Panc1 (cell line): Measurements from ENCODE around the gene GNA12. TPM values are rescaled to one million over a fixed set of nuclear protein-coding genes. Genes with fewer than 3 reads are reported as not detected.

Source experiments
- ATAC-seq: fragments of 200-7000 bp; cut with Tn5 transposase; 2 replicates; pipeline ENCODE4 v1.9.1; 2020; ENCODE audit warnings: mild to moderate bottlenecking, moderate library complexity
- BruUV-seq: library from RNA; stranded (reverse); fragments of 400-500 nt; replicated peaks from 2 replicates; lab custom pipeline; 2021; lab: Mats Ljungman, UMichigan
- CTCF ChIA-PET: fragments of 300-600 bp; sonication (Branson Sonifier 250); formaldehyde crosslinking; loops from one replicate; lab custom pipeline; 2022; ENCODE audit warnings: antibody characterized with exemption; lab: Charles Lee
- POLR2A ChIA-PET: fragments of 300-600 bp; sonication (Branson Sonifier 250); formaldehyde crosslinking; loops from one replicate; lab custom pipeline; 2022; ENCODE audit warnings: antibody characterized with exemption; lab: Charles Lee
- DNase-seq: peaks from one replicate; pipeline ENCODE4 v3.0.0-alpha.2; 2010; ENCODE audit warnings: low read depth, low spot score
- H3K27ac ChIP-seq: 2 replicates; pipeline ENCODE4 v1.5.1; 2011; ENCODE audit warnings: mild to moderate bottlenecking, low read length, inconsistent platforms
- H3K27me3 ChIP-seq: fragments of 200-500 bp; sonication (Bioruptor generic); 2 replicates; pipeline ENCODE4 v1.6.0; 2014; ENCODE audit warnings: low read length, inconsistent platforms; ENCODE audit not compliant: control insufficient read depth, insufficient read depth
- H3K36me3 ChIP-seq: fragments of 200-500 bp; sonication (Bioruptor generic); 2 replicates; pipeline ENCODE4 v1.5.1; 2014; ENCODE audit warnings: inconsistent platforms, mild to moderate bottlenecking, low read length, moderate library complexity; ENCODE audit not compliant: control insufficient read depth, insufficient read depth
- H3K4me1 ChIP-seq: 2 replicates; pipeline ENCODE4 v1.5.1; 2011; ENCODE audit warnings: inconsistent platforms, mild to moderate bottlenecking, low read length, moderate library complexity; ENCODE audit not compliant: control insufficient read depth, insufficient read depth
- H3K4me3 ChIP-seq, 2 experiments: 2 replicates each; pipeline ENCODE4 v1.5.1; 2011 to 2012; ENCODE audit warnings: low read depth in 2 of 2, low read length in 2 of 2, mild to moderate bottlenecking in 2 of 2, inconsistent platforms in 1 of 2, moderate library complexity in 1 of 2
- H3K9me3 ChIP-seq: fragments of 200-500 bp; sonication (Bioruptor generic); 2 replicates; pipeline ENCODE4 v1.5.1; 2014; ENCODE audit warnings: low read depth, mild to moderate bottlenecking, inconsistent platforms, low read length, moderate library complexity; ENCODE audit not compliant: control insufficient read depth, insufficient read depth
- CTCF ChIP-seq: fragments of 450-650 bp; IDR thresholded peaks from 2 replicates; pipeline ENCODE4 v1.5.1; 2017; ENCODE audit warnings: mild to moderate bottlenecking
- POLR2AphosphoS5 ChIP-seq: IDR thresholded peaks from 2 replicates; pipeline ENCODE4 v1.6.1; 2012; ENCODE audit warnings: mild to moderate bottlenecking, low read depth, low read length, moderate library complexity
- REST ChIP-seq, 2 experiments: IDR thresholded peaks; 2 replicates each; pipeline ENCODE4 v1.6.1; 2011 to 2012; ENCODE audit warnings: low read depth in 2 of 2, control low read depth in 1 of 2, low read length in 1 of 2, mild to moderate bottlenecking in 1 of 2, moderate library complexity in 1 of 2; ENCODE audit not compliant: insufficient read depth in 1 of 2
- SIN3A ChIP-seq: IDR thresholded peaks from 2 replicates; pipeline ENCODE4 v1.6.1; 2012; ENCODE audit warnings: low read depth, mild to moderate bottlenecking, low read length, moderate library complexity, borderline replicate concordance; ENCODE audit not compliant: insufficient read depth
- TCF7L2 ChIP-seq: IDR thresholded peaks from 2 replicates; pipeline ENCODE4 v1.6.1; 2011; ENCODE audit warnings: mild to moderate bottlenecking, low read depth, low read length, inconsistent platforms
- in situ Hi-C: cut with HindIII; loops from 2 replicates; pipeline ENCODE4 v1.10.0; 2016; ENCODE audit warnings: low sequenced_read_pairs, low pct_unique_long_range_greater_than_20kb
- intact Hi-C: fragments of 100-400 bp; cut with micrococcal nuclease; formaldehyde crosslinking; loops from one replicate; pipeline ENCODE4 v1.10.0; 2022; ENCODE audit not compliant: unreplicated experiment
- total RNA-seq: library from RNA; stranded (reverse); gene quantifications from one replicate; pipeline ENCODE4 v1.2.1, GENCODE V29; 2021; ENCODE audit not compliant: unreplicated experiment

GNA12 gene
- total RNA-seq, 1 experiment from 2014 or later, result 139 TPM

DNA sequence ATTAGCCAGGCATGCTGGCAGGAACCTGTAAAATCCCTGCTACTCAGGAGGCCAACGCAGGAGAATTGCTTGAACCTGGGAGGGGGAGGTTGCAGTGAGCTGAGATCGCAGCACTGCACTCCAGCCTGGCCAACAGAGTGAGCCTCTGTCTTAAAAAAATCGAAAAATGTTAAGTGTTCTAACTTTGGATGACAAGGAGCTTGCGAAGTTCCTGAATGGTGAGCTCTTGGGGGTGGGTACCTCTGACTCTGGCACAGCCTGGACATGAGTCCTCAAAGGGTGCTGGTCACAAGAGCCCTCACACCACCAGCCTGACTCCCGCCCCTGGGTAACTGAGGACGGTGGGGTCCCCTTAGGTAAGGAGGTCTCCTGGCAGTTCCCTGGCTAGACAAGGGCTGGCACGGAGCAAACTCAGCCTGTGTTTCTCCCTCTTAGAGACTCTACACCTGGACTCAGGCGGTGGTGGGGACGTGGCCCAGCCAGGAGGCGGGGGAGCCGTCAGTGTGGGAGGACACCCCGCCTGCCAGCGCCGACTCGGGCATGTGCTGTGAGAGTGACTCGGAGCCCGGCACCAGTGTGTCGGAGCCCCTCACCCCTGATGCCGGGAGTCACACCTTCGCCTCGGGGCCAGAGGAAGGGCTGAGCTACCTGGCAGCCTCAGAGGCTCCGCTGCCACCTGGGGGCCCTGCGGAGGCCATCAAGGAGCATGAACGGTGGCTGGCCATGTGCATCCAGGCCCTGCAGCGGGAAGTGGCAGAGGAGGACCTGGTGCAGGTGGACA, 132.0 kb downstream of the GNA12 start:
- DNase-seq (no peak), ATAC-seq (no peak)
- Histone ChIP-seq H3K9me3 (no peaks in the 10 kb centered on the region), H3K4me1 (peaks cover 3% of the 10 kb centered on the region; the same call in 1 of the 2 replicates), H3K4me3 (no peak overlapping the region), H3K27me3 (no peaks in the 10 kb centered on the region), H3K27ac (no peak overlapping the region), H3K36me3 (no peaks in the 10 kb centered on the region; the same call in 1 of the 2 replicates)
- BruUV-seq, result no TSS peak
- intact Hi-C loops (no loop called here), in situ Hi-C loops (no loop called here)
- POLR2A ChIA-PET, result no interaction called here
- TF ChIP-seq TCF7L2 (no peak), SIN3A (no peak), CTCF (no peak), REST (IDR thresholded peaks at IDR 0.05; ENCODE audit: insufficient read depth in 1 of 2, low read depth in 2 of 2, low read length in 1 of 2) (no peak), POLR2AphosphoS5 (no peak)
- CTCF ChIA-PET, result interaction anchor here (0.6 kb wide), 2 partner anchors 31 to 153 kb away, joined by 3 read pairs; no protein-coding TSS in a partner anchor

DNA sequence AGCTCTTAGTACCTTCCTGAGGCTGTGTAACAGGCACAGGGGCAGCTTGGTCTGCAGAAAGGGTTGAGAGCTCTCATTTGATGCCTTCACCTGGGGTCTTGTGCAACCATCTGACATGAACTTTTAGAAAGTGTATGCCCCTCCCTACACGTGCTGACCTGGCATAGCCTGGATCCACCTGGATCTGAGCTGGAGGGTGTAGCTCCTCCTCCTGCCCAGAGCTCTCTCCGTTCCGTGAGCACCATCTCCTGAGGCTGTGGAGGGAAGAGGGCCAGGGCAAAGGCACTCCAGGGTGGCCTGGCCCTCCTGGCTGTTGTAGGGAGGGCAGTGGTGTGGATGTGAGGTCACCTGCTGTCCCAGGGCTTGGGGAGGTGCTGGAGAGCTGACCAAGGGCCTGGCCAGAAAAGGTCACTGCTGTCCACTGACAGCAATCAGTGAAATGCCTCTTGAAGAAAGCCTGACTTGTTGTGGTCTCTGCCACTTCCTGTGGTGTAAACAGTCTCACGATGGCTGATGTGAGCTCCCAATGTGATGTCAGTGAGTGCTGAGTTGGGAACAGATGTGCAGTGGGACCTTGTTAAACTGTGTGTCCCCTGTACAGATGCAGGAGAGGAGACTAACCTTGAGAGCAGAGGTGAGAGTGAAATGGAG, 133.1 kb downstream of the GNA12 start:
- ChIA-PET POLR2A (interaction anchor here (0.6 kb wide), 1 partner anchor 1747 kb away, joined by 3 read pairs; no protein-coding TSS in a partner anchor), CTCF (interaction anchor here (0.7 to 1.8 kb wide), 3 partner anchors 8 to 109 kb away, joined by 3 to 6 read pairs (median 3); no protein-coding TSS in a partner anchor)
- ATAC-seq, result no peak
- H3K4me1 ChIP-seq, result peaks cover 3% of the 10 kb centered on the region; the same call in 1 of the 2 replicates
- H3K9me3 ChIP-seq, result no peaks in the 10 kb centered on the region
- H3K27ac ChIP-seq, result no peak overlapping the region
- DNase-seq, result no peak
- no peak for TF ChIP-seq REST (IDR thresholded peaks at IDR 0.05; ENCODE audit: insufficient read depth in 1 of 2, low read depth in 2 of 2, low read length in 1 of 2)
- no peak for TF ChIP-seq CTCF
- H3K27me3 ChIP-seq, result no peaks in the 10 kb centered on the region
- no TSS peak for BruUV-seq
- intact Hi-C loops, result no loop called here
- in situ Hi-C loops, result no loop called here
- H3K4me3 ChIP-seq, result no peak overlapping the region
- no peaks in the 10 kb centered on the region; the same call in 1 of the 2 replicates for H3K36me3 ChIP-seq
